HG02852 (cell line): ENCODE data around the gene CAMKMT.

Experiments
- ATAC-seq: cut with Tn5 transposase; IDR thresholded peaks from one replicate; pipeline ENCODE4 v1.9.1; 2021; ENCODE audit warnings: mild to moderate bottlenecking, moderate library complexity; ENCODE audit not compliant: unreplicated experiment

CAMKMT gene

GRCh38 chr2:44547718-44548117, 186.0 kb downstream of the CAMKMT start:
- no peak for ATAC-seq

GRCh38 chr2:44548221-44549098, 186.7 kb downstream of the CAMKMT start:
- ATAC-seq, result no peak

GRCh38 chr2:44549099-44549471, 187.3 kb downstream of the CAMKMT start:
- no peak for ATAC-seq

- ATAC-seq, result no peak
These were observed 188.1 kb downstream of the CAMKMT start for GRCh38 chr2:44549856-44550255.

GRCh38 chr2:44550561-44550960, 188.8 kb downstream of the CAMKMT start:
- ATAC-seq, result no peak

- no peak for ATAC-seq
These were observed 189.8 kb downstream of the CAMKMT start for GRCh38 chr2:44551497-44551896.

GRCh38 chr2:44553456-44553855, 191.7 kb downstream of the CAMKMT start:
- ATAC-seq, result no peak

- ATAC-seq, result no peak
These were observed 194.0 kb downstream of the CAMKMT start for GRCh38 chr2:44555700-44556099.

GRCh38 chr2:44559108-44559507, 197.4 kb downstream of the CAMKMT start:
- no peak for ATAC-seq

- ATAC-seq, result no peak
These were observed 198.6 kb downstream of the CAMKMT start for GRCh38 chr2:44560352-44560751.

- ATAC-seq, result no peak
These were observed 199.2 kb downstream of the CAMKMT start for GRCh38 chr2:44560941-44561340.

- ATAC-seq, result no peak
These were observed 201.0 kb downstream of the CAMKMT start for GRCh38 chr2:44562737-44563136.

GRCh38 chr2:44564752-44565151, 203.0 kb downstream of the CAMKMT start:
- no peak for ATAC-seq

- no peak for ATAC-seq
These were observed 204.3 kb downstream of the CAMKMT start for GRCh38 chr2:44566059-44566458.

GRCh38 chr2:44569491-44569890, 207.7 kb downstream of the CAMKMT start:
- ATAC-seq, result no peak

- no peak for ATAC-seq
These were observed 208.5 kb downstream of the CAMKMT start for GRCh38 chr2:44570271-44570670.

GRCh38 chr2:44570777-44571176, 209.0 kb downstream of the CAMKMT start:
- no peak for ATAC-seq

GRCh38 chr2:44572196-44572900, 210.6 kb downstream of the CAMKMT start:
- ATAC-seq, result peak; percentile 55

- ATAC-seq, result no peak
These were observed 212.2 kb downstream of the CAMKMT start for GRCh38 chr2:44573996-44574395.

GRCh38 chr2:44578471-44579093, 216.8 kb downstream of the CAMKMT start:
- peak; percentile 66 for ATAC-seq

- no peak for ATAC-seq
These were observed 217.5 kb downstream of the CAMKMT start for GRCh38 chr2:44579115-44579836.
